GM23338 (cell line): ENCODE data around the gene GAREM1. TPM values are rescaled to one million over a fixed set of nuclear protein-coding genes. Genes with fewer than 3 reads are reported as not detected.

ENCODE experiments used
- ATAC-seq: fragments of 200-7000 bp; cut with Tn5 transposase; 3 replicates; pipeline ENCODE4 v1.9.1; 2020
- DNase-seq: peaks from one replicate; pipeline ENCODE4 v3.0.0-alpha.2; 2015; ENCODE audit warnings: low spot score
- H2AFZ ChIP-seq: fragments of 200-600 bp; sonication (generic); 2 replicates; pipeline ENCODE4 v1.8.0; 2016; ENCODE audit warnings: antibody characterized with exemption, mild to moderate bottlenecking, moderate library complexity
- H3F3A ChIP-seq: fragments of 200-600 bp; sonication (generic); replicated peaks from 2 replicates; pipeline ENCODE4 v1.8.0; 2017; ENCODE audit warnings: antibody characterized with exemption, mixed run types, low read depth
- H3K27ac ChIP-seq: fragments of 200-600 bp; sonication (generic); 2 replicates; pipeline ENCODE4 v1.6.1; 2016; ENCODE audit warnings: low read depth
- H3K27me3 ChIP-seq: fragments of 200-600 bp; sonication (generic); 2 replicates; pipeline ENCODE4 v1.8.0; 2016; ENCODE audit warnings: mild to moderate bottlenecking, mixed run types, moderate library complexity; ENCODE audit not compliant: insufficient read depth
- H3K36me3 ChIP-seq: fragments of 200-600 bp; sonication (generic); 2 replicates; pipeline ENCODE4 v1.8.0; 2016; ENCODE audit warnings: mild to moderate bottlenecking; ENCODE audit not compliant: insufficient read depth
- H3K4me1 ChIP-seq: fragments of 200-600 bp; sonication (generic); 2 replicates; pipeline ENCODE4 v1.8.0; 2016; ENCODE audit warnings: mild to moderate bottlenecking, moderate library complexity; ENCODE audit not compliant: insufficient read depth
- H3K4me2 ChIP-seq: fragments of 200-600 bp; sonication (generic); 2 replicates; pipeline ENCODE4 v1.7.1; 2017; ENCODE audit warnings: mixed run types
- H3K4me3 ChIP-seq: fragments of 200-600 bp; sonication (generic); 2 replicates; pipeline ENCODE4 v1.6.1; 2016; ENCODE audit warnings: mixed run types
- H3K79me2 ChIP-seq: fragments of 200-600 bp; sonication (generic); replicated peaks from 2 replicates; pipeline ENCODE4 v1.8.0; 2017; ENCODE audit warnings: mild to moderate bottlenecking; ENCODE audit not compliant: insufficient read depth
- H3K9me2 ChIP-seq: fragments of 200-600 bp; sonication (generic); 2 replicates; pipeline ENCODE4 v1.8.0; 2017; ENCODE audit not compliant: insufficient read depth
- H4K20me1 ChIP-seq: fragments of 200-600 bp; sonication (generic); replicated peaks from 2 replicates; pipeline ENCODE4 v1.8.0; 2017; ENCODE audit warnings: mild to moderate bottlenecking; ENCODE audit not compliant: insufficient read depth
- H3K27ac Mint-ChIP-seq: 2 replicates; pipeline ENCODE4 v1.8.0; 2020; ENCODE audit warnings: inconsistent platforms, mild to moderate bottlenecking, moderate library complexity, mixed read lengths
- H3K27me3 Mint-ChIP-seq: 3 replicates; pipeline ENCODE4 v1.8.0; 2022; ENCODE audit warnings: low read depth, mild to moderate bottlenecking, moderate library complexity, mixed read lengths, inconsistent platforms; ENCODE audit not compliant: insufficient read depth, poor library complexity
- H3K36me3 Mint-ChIP-seq: 3 replicates; pipeline ENCODE4 v1.8.0; 2021; ENCODE audit warnings: low read depth, mild to moderate bottlenecking, inconsistent platforms, moderate library complexity, mixed read lengths
- H3K4me1 Mint-ChIP-seq: 3 replicates; pipeline ENCODE4 v1.8.0; 2020; ENCODE audit warnings: mild to moderate bottlenecking, inconsistent platforms, mixed read lengths
- H3K4me3 Mint-ChIP-seq: 3 replicates; pipeline ENCODE4 v1.8.0; 2021; ENCODE audit warnings: moderate library complexity, mild to moderate bottlenecking, inconsistent platforms, mixed read lengths
- H3K9me3 Mint-ChIP-seq: 3 replicates; pipeline ENCODE4 v1.8.0; 2020; ENCODE audit warnings: moderate library complexity, mild to moderate bottlenecking, inconsistent platforms, mixed read lengths
- CREB1 ChIP-seq: fragments of 250-450 bp; sonication (Bioruptor Pico); IDR thresholded peaks from 2 replicates; pipeline ENCODE4 v1.5.0; 2020; ENCODE audit warnings: low read depth, mild to moderate bottlenecking, moderate library complexity
- EZH2 ChIP-seq: fragments of 200-600 bp; sonication (generic); IDR thresholded peaks from one replicate; pipeline ENCODE4 v1.8.0; 2017; ENCODE audit warnings: antibody characterized with exemption, mild to moderate bottlenecking, low read depth; ENCODE audit not compliant: unreplicated experiment
- EZH2phosphoT487 ChIP-seq: fragments of 200-600 bp; sonication (generic); IDR thresholded peaks from one replicate; pipeline ENCODE4 v1.8.1; 2018; ENCODE audit warnings: antibody characterized with exemption; ENCODE audit not compliant: unreplicated experiment
- JUNB ChIP-seq: IDR thresholded peaks from one replicate; pipeline ENCODE4 v1.6.1; 2016; ENCODE audit warnings: antibody characterized with exemption; ENCODE audit not compliant: unreplicated experiment
- STAT1 ChIP-seq: IDR thresholded peaks from one replicate; pipeline ENCODE4 v1.6.1; 2016; ENCODE audit warnings: antibody characterized with exemption; ENCODE audit not compliant: unreplicated experiment
- ZNF114 ChIP-seq: fragments of 250-450 bp; sonication (Bioruptor Pico); IDR thresholded peaks from 2 replicates; pipeline ENCODE4 v1.5.0; 2020; ENCODE audit warnings: mild to moderate bottlenecking, moderate library complexity
- ZNF331 ChIP-seq: fragments of 250-450 bp; sonication (Bioruptor Pico); IDR thresholded peaks from 2 replicates; pipeline ENCODE4 v1.5.0; 2020; ENCODE audit warnings: low read depth, mild to moderate bottlenecking, moderate library complexity
- polyA plus RNA-seq: library from polyadenylated mRNA; unstranded; fragments of >200 nt; fragmentation: Nextera tagmentation; extraction: Ambion mirVana; gene quantifications from 2 replicates; pipeline ENCODE4 v1.2.1, GENCODE V29; 2016
- total RNA-seq: library from RNA; depleted of rRNA; stranded (reverse); fragments of >200 nt; shearing (Covaris generic); gene quantifications from 2 replicates; pipeline ENCODE4 v1.2.3, GENCODE V29; 2014
- TF ChIP-seq, protein P1 (sequence below): fragments of 250-450 bp; sonication (Bioruptor Pico); IDR thresholded peaks from 2 replicates; pipeline ENCODE4 v1.5.0; 2020; ENCODE audit warnings: mild to moderate bottlenecking, moderate library complexity
- TF ChIP-seq, protein P2 (sequence below): IDR thresholded peaks from one replicate; pipeline ENCODE4 v1.6.1; 2018; ENCODE audit warnings: antibody characterized with exemption; ENCODE audit not compliant: unreplicated experiment
- TF ChIP-seq, protein P3 (sequence below): IDR thresholded peaks from 2 replicates; pipeline ENCODE4 v1.6.1; 2016; ENCODE audit warnings: antibody characterized with exemption

The GAREM1 gene
- total and polyA plus RNA-seq, 2 experiments from 2014 or later = 2.7 to 6.0 TPM

DNA sequence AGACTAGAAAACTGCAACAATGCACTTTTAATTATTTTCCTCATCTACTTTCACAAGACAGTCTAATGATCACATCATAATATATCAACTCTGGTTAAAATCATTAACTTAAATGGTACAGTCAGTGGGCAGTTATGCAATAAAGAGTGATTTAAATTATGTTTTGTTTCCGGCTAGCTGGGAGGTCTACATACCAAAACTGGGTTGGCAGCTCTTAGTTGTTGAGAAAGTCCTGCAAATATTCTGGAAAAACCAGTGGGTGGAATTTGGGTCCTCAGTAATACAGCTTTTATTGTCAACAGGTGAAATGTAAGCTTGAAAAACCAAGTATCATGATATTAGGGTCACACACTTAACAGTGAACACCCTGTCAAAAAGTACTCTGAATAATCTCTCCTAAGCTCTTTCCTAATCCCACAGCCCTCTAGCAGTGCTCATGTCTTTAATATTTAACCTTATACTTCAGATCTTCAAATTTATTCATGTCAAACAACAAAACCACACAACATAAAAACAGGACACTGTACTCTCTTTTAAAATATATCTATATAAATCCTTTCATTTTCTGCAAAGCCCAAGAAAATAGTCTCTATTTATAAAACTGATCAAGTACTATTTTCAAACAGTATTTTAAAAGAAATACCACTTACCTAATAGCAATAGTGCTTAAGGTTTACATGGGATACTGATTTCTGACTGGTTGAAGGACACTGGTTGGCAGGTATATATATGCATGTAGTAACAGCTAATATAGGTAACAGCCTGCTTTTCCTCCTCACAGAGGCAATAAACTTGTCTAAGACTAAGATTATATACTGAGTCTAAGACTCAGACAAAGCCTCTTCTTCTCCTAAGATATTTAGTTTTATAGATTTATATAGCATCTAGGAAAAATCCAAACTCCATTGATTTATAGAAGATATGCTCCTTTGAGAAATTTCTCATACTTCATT, 103.8 kb downstream of the GAREM1 start:
- Mint-ChIP-seq H3K9me3 (no peaks in the 10 kb centered on the region), H3K4me1 (peaks cover 3% of the 10 kb centered on the region), H3K36me3 (no peaks in the 10 kb centered on the region), H3K27me3 (peaks cover 4% of the 10 kb centered on the region), H3K27ac (no peak overlapping the region; the same call in 1 of the 2 replicates), H3K4me3 (no peak overlapping the region)
- Histone ChIP-seq H3K36me3 (no peaks in the 10 kb centered on the region), H3K27ac (no peak overlapping the region), H3F3A (no peaks in the 10 kb centered on the region), H2AFZ (no peak overlapping the region), H3K4me2 (no peak overlapping the region), H4K20me1 (no peaks in the 10 kb centered on the region; the same call in 1 of the 2 replicates), H3K9me2 (no peaks in the 10 kb centered on the region), H3K4me1 (peaks cover 5% of the 10 kb centered on the region; the same call in 1 of the 2 replicates), H3K79me2 (no peaks in the 10 kb centered on the region), H3K27me3 (no peaks in the 10 kb centered on the region), H3K4me3 (no peak overlapping the region)
- no peak for ATAC-seq
- DNase-seq = no peak
- no peak for TF ChIP-seq STAT1
- TF ChIP-seq EZH2phosphoT487 = no peak
- no peak for TF ChIP-seq ZNF114
- no peak for TF ChIP-seq JUNB

DNA sequence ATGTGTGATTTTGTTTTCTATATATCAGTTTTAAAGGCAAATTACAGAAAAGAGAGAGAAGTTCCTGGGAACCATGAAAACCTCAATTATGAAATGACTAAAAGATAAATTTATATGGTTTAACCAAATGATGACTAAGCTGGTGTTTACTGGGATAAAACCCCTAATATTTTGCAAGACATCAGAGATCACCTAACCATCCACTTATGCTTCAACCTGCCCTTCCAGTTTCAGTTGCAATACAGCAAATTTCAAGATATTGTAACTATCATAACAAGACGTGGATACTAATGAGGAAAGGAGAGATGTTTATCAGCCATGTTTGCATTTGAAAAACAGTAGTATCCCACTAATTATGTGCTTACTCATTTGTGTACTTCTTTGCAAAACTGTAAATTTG, 108.2 kb downstream of the GAREM1 start:
- H3K36me3 ChIP-seq = no peaks in the 10 kb centered on the region
- peak overlapping the region; percentile 86 for H3K27ac Mint-ChIP-seq
- no peaks in the 10 kb centered on the region for H3K27me3 Mint-ChIP-seq
- H3K9me2 ChIP-seq = no peaks in the 10 kb centered on the region
- H3K4me1 Mint-ChIP-seq = peaks cover 12% of the 10 kb centered on the region; the same call in 2 of the 3 replicates
- H3K4me1 ChIP-seq = peaks cover 5% of the 10 kb centered on the region; the same call in 1 of the 2 replicates
- no peaks in the 10 kb centered on the region for H3K9me3 Mint-ChIP-seq
- no peak overlapping the region for H3K4me2 ChIP-seq
- no peaks in the 10 kb centered on the region; the same call in 1 of the 2 replicates for H4K20me1 ChIP-seq
- no peaks in the 10 kb centered on the region for H3K27me3 ChIP-seq
- ATAC-seq (no peak), DNase-seq (no peak)
- TF ChIP-seq EZH2 (no peak), CREB1 (CRISPR knock-in tag) (no peak), ZNF331 (CRISPR knock-in tag) (no peak), JUNB (no peak), EZH2phosphoT487 (no peak)
- TF ChIP-seq, protein P1, sequence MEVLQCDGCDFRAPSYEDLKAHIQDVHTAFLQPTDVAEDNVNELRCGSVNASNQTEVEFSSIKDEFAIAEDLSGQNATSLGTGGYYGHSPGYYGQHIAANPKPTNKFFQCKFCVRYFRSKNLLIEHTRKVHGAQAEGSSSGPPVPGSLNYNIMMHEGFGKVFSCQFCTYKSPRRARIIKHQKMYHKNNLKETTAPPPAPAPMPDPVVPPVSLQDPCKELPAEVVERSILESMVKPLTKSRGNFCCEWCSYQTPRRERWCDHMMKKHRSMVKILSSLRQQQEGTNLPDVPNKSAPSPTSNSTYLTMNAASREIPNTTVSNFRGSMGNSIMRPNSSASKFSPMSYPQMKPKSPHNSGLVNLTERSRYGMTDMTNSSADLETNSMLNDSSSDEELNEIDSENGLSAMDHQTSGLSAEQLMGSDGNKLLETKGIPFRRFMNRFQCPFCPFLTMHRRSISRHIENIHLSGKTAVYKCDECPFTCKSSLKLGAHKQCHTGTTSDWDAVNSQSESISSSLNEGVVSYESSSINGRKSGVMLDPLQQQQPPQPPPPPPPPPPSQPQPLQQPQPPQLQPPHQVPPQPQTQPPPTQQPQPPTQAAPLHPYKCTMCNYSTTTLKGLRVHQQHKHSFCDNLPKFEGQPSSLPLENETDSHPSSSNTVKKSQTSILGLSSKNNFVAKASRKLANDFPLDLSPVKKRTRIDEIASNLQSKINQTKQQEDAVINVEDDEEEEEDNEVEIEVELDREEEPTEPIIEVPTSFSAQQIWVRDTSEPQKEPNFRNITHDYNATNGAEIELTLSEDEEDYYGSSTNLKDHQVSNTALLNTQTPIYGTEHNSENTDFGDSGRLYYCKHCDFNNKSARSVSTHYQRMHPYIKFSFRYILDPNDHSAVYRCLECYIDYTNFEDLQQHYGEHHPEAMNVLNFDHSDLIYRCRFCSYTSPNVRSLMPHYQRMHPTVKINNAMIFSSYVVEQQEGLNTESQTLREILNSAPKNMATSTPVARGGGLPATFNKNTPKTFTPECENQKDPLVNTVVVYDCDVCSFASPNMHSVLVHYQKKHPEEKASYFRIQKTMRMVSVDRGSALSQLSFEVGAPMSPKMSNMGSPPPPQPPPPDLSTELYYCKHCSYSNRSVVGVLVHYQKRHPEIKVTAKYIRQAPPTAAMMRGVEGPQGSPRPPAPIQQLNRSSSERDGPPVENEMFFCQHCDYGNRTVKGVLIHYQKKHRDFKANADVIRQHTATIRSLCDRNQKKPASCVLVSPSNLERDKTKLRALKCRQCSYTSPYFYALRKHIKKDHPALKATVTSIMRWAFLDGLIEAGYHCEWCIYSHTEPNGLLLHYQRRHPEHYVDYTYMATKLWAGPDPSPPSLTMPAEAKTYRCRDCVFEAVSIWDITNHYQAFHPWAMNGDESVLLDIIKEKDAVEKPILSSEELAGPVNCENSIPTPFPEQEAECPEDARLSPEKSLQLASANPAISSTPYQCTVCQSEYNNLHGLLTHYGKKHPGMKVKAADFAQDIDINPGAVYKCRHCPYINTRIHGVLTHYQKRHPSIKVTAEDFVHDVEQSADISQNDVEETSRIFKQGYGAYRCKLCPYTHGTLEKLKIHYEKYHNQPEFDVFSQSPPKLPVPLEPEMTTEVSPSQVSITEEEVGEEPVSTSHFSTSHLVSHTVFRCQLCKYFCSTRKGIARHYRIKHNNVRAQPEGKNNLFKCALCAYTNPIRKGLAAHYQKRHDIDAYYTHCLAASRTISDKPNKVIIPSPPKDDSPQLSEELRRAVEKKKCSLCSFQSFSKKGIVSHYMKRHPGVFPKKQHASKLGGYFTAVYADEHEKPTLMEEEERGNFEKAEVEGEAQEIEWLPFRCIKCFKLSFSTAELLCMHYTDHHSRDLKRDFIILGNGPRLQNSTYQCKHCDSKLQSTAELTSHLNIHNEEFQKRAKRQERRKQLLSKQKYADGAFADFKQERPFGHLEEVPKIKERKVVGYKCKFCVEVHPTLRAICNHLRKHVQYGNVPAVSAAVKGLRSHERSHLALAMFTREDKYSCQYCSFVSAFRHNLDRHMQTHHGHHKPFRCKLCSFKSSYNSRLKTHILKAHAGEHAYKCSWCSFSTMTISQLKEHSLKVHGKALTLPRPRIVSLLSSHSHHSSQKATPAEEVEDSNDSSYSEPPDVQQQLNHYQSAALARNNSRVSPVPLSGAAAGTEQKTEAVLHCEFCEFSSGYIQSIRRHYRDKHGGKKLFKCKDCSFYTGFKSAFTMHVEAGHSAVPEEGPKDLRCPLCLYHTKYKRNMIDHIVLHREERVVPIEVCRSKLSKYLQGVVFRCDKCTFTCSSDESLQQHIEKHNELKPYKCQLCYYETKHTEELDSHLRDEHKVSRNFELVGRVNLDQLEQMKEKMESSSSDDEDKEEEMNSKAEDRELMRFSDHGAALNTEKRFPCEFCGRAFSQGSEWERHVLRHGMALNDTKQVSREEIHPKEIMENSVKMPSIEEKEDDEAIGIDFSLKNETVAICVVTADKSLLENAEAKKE (CRISPR knock-in tag) = no peak
- TF ChIP-seq, protein P2, sequence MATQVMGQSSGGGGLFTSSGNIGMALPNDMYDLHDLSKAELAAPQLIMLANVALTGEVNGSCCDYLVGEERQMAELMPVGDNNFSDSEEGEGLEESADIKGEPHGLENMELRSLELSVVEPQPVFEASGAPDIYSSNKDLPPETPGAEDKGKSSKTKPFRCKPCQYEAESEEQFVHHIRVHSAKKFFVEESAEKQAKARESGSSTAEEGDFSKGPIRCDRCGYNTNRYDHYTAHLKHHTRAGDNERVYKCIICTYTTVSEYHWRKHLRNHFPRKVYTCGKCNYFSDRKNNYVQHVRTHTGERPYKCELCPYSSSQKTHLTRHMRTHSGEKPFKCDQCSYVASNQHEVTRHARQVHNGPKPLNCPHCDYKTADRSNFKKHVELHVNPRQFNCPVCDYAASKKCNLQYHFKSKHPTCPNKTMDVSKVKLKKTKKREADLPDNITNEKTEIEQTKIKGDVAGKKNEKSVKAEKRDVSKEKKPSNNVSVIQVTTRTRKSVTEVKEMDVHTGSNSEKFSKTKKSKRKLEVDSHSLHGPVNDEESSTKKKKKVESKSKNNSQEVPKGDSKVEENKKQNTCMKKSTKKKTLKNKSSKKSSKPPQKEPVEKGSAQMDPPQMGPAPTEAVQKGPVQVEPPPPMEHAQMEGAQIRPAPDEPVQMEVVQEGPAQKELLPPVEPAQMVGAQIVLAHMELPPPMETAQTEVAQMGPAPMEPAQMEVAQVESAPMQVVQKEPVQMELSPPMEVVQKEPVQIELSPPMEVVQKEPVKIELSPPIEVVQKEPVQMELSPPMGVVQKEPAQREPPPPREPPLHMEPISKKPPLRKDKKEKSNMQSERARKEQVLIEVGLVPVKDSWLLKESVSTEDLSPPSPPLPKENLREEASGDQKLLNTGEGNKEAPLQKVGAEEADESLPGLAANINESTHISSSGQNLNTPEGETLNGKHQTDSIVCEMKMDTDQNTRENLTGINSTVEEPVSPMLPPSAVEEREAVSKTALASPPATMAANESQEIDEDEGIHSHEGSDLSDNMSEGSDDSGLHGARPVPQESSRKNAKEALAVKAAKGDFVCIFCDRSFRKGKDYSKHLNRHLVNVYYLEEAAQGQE = no peak
- TF ChIP-seq, protein P3, sequence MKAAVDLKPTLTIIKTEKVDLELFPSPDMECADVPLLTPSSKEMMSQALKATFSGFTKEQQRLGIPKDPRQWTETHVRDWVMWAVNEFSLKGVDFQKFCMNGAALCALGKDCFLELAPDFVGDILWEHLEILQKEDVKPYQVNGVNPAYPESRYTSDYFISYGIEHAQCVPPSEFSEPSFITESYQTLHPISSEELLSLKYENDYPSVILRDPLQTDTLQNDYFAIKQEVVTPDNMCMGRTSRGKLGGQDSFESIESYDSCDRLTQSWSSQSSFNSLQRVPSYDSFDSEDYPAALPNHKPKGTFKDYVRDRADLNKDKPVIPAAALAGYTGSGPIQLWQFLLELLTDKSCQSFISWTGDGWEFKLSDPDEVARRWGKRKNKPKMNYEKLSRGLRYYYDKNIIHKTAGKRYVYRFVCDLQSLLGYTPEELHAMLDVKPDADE = no peak
- H3K4me3 ChIP-seq = no peak overlapping the region
- H3K27ac ChIP-seq = no peak overlapping the region
- no peaks in the 10 kb centered on the region for H3F3A ChIP-seq
- H3K36me3 Mint-ChIP-seq = no peaks in the 10 kb centered on the region
- H3K4me3 Mint-ChIP-seq = no peak overlapping the region
- no peaks in the 10 kb centered on the region for H3K79me2 ChIP-seq
- no peak overlapping the region for H2AFZ ChIP-seq
